GM12875 (cell line): ENCODE data around the gene FADS3.

Experiments used
- H3K4me3 ChIP-seq: one replicate; pipeline ENCODE4 v1.5.1; 2011; ENCODE audit warnings: low read depth, low read length, control low read depth
- TF ChIP-seq, protein P1 (sequence below): IDR thresholded peaks from 2 replicates; pipeline ENCODE4 v1.5.1; 2011; ENCODE audit warnings: low read depth, mild to moderate bottlenecking, control low read depth, inconsistent platforms, low read length, moderate library complexity, borderline replicate concordance; ENCODE audit not compliant: insufficient read depth

The FADS3 gene

DNA sequence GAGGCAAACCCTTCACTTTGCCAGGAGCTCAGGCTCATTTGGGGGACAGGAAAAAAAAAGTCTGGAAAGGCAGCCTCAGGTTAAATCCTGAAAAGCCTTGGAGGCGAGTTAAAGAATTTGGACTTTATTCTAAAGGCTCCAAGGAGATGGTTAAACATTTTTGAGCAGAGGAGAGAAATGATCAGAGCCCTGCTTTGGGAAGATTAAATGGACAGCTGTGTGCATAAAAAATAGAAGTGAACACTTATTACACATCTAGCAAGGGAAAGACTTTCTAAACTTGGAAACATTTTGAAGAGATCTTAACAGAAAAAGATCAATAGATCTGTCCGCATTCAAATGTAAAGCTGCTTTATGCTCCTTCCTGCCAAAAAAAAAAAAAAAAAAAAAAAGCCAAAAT is 34.4 kb upstream of the FADS3 start:
- no peak overlapping the region for H3K4me3 ChIP-seq
- TF ChIP-seq, protein P1, sequence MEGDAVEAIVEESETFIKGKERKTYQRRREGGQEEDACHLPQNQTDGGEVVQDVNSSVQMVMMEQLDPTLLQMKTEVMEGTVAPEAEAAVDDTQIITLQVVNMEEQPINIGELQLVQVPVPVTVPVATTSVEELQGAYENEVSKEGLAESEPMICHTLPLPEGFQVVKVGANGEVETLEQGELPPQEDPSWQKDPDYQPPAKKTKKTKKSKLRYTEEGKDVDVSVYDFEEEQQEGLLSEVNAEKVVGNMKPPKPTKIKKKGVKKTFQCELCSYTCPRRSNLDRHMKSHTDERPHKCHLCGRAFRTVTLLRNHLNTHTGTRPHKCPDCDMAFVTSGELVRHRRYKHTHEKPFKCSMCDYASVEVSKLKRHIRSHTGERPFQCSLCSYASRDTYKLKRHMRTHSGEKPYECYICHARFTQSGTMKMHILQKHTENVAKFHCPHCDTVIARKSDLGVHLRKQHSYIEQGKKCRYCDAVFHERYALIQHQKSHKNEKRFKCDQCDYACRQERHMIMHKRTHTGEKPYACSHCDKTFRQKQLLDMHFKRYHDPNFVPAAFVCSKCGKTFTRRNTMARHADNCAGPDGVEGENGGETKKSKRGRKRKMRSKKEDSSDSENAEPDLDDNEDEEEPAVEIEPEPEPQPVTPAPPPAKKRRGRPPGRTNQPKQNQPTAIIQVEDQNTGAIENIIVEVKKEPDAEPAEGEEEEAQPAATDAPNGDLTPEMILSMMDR = no peak

DNA sequence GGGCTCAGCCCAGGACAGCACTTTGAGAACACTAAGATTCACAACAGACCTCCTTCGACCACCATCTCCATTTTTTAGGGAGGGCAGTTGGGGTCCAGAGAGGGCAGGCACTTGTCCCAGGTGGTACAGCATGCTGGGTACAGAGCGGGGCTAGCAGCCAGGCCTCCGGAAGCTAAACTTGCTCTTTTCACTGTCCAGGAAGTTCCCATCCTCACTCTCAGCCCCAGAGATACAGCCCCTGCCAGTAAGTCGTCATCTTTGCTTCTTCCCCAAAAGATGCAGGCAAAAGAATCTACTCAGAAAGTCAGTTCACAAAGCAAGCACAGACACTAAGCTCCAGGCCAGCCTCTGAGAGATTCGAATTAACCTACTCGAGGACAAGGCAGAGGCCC is 32.7 kb upstream of the FADS3 start:
- no peak overlapping the region for H3K4me3 ChIP-seq
- TF ChIP-seq, protein P1 = no peak

DNA sequence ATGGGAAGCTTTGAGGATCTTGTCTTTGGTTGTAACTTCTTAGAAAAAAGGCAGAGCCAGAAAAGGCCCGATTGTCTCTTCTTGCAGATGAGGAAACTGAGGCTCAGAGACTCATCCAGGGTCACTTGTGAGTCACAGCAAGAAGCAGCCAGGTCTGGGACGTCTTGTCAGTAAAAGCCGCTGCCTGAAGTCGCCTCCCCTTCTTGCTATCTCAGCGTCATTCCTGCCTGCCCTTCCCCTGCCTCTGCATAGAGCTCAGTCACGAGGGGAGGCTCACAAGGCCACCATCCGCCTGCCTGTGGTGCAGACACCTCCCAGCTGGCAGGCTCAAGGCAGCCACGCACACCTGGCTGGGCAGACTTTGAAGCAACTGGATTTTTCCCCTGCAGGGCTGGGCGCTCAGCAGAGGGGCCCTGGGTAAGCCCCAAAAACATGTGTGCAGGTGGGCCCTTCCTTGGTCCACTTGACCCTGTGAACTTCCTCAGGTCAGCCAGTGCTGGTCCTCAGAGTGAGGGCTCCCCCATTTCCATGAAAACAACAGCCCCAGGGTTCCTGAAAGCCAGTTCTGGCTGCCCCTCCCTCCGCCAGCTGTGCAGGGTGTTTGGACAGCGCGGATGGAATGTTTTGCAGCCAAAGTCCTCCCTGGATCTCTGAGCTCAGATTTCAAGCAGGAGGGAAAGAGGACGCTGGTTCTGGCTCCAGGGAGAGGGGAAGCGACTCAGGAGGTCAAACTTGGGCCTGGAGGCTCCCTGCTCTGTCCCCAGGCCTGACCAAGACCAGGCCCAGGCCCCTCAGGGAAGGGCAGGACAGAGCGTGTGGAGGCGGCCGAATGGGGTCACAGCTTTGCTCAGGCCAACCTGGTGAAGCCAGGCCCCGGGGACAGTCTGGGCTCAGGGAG is 32.1 kb upstream of the FADS3 start:
- TF ChIP-seq, protein P1 = no peak
- no peak overlapping the region for H3K4me3 ChIP-seq

DNA sequence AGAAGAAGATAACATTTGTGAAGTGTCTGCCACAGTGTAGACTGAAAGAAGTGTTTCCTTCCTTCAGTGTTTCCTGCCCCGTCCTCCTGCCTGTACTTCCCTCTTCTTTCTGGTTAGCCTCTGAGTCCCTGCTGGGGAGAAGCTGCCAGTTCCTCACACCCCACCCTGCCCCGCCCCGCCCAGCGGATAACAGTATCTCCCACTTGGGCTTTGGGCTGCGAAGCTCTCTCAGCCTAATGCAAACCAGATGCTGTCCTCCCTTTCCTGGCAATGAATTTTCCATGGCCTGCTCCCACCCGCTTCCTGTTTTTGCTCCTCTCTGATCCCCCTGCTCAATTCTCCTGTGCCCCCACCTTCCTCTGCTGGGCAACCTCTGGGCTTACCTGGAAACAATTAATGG is 31.2 kb upstream of the FADS3 start:
- H3K4me3 ChIP-seq = no peak overlapping the region
- TF ChIP-seq, protein P1 = no peak

DNA sequence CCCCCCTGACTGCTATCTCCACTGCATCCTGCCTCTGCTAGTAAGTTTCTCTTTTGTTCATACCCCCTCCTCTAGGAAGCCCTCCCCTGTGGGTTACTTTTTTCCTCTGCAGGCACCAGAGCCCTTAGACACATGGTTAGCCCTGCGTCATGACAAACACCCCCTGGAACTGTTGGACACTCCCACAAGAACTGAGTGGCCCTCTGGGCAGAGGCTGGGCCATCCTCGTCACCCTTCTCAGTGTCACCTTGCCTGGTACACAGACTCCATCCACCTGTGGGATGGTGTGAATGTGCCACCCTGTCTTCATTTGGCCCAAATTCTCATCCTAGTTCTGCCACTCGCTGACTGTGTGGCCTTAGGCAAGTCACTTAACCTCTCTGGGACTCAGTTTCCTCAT is 30.1 kb upstream of the FADS3 start:
- no peak overlapping the region for H3K4me3 ChIP-seq
- TF ChIP-seq, protein P1 = no peak

DNA sequence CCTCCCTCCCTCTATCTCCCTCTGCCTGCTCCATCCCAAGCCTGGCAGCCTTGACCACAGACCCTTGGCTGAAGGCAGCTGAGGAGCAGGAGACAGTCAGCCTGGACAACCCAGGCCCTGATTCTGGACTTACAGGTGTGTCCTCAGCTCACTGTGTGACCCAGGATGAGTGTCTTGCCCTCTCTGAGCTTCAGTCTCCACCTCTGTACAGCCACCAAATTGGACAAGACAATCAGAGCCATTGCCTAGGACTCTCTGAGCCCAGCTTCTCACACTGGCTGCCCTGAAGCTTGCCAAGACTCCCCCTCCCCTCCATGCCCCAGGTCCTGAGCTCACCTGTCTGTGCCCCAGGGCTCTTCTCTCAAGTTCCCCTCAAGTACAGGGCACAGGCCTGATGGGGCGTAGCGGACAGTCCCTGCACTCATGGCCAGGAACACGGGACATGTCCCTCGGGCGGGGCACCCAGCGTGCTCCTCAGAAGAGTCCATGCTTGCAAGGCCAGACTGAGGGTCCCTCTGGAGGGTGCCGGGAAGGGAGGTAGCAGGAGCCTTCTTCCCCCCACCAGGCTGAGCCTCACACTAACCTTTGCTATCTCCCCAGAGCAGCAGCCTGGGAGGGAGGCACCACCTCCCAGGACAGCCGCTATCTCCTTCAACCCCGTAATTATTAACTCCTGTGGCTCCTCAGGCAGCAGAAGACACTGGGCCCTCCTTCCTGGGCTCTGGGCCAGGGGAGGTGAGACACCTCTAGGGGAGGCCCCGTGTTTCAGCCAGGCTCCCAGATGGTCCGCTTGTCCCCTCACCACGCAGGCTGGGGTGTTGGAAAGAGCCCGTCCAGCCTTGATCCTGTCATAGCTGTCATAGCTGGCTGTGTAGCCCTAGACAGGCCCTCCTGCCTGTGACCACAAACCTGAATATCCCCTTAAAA is 28.6 kb upstream of the FADS3 start:
- H3K4me3 ChIP-seq = no peak overlapping the region
- TF ChIP-seq, protein P1 = no peak
